Stimulated activated naive CD8-positive, alpha-beta T cell treated with anti-CD3 and anti-CD28 coated beads, Interleukin-15, Interleukin-2, amounts not matched to agents 100 U/mL and 50 U/mL, for 24 hours (primary cell): ENCODE results near the gene PTPRK.

ENCODE experiments used
- ATAC-seq: fragments of 150-1000 bp; cut with Tn5 transposase; one replicate; pipeline ENCODE4 v1.10.0; 2021
- DNase-seq: peaks from one replicate; pipeline ENCODE4 v3.0.0; 2021

The PTPRK gene

GRCh38 chr6:128515550-128516513 is 4.6 kb downstream of the PTPRK start:
- no peak for ATAC-seq
- no peak for DNase-seq

GRCh38 chr6:128513878-128514277 is 6.5 kb downstream of the PTPRK start:
- ATAC-seq (peak; percentile 14), DNase-seq (no peak)

GRCh38 chr6:128512296-128512695 is 8.1 kb downstream of the PTPRK start:
- DNase-seq (no peak), ATAC-seq (no peak)

- ATAC-seq: no peak
- DNase-seq: no peak
These were observed 8.9 kb downstream of the PTPRK start for GRCh38 chr6:128511506-128511905.

- ATAC-seq (no peak), DNase-seq (no peak)
These were observed 10.7 kb downstream of the PTPRK start for GRCh38 chr6:128509709-128510108.

- DNase-seq: no peak
- no peak for ATAC-seq
These were observed 11.7 kb downstream of the PTPRK start for GRCh38 chr6:128508588-128509296.

GRCh38 chr6:128507337-128508310 is 12.8 kb downstream of the PTPRK start:
- ATAC-seq (no peak), DNase-seq (no peak)

GRCh38 chr6:128505603-128506002 is 14.8 kb downstream of the PTPRK start:
- ATAC-seq (no peak), DNase-seq (no peak)

- DNase-seq (no peak), ATAC-seq (no peak)
These were observed 16.3 kb downstream of the PTPRK start for GRCh38 chr6:128504003-128504654.

- no peak for ATAC-seq
- no peak for DNase-seq
These were observed 19.4 kb downstream of the PTPRK start for GRCh38 chr6:128500749-128501600.

GRCh38 chr6:128500014-128500413 is 20.4 kb downstream of the PTPRK start:
- no peak for ATAC-seq

GRCh38 chr6:128499079-128499731 is 21.2 kb downstream of the PTPRK start:
- ATAC-seq (no peak), DNase-seq (no peak)

More at GRCh38 chr6:128500014-128500413, 20.4 kb downstream of the PTPRK start:
- no peak for DNase-seq

- DNase-seq (no peak), ATAC-seq (no peak)
These were observed 22.2 kb downstream of the PTPRK start for GRCh38 chr6:128498234-128498633.

- ATAC-seq (no peak), DNase-seq (no peak)
These were observed 24.7 kb downstream of the PTPRK start for GRCh38 chr6:128495536-128496333.

- DNase-seq (no peak), ATAC-seq (no peak)
These were observed 26.0 kb downstream of the PTPRK start for GRCh38 chr6:128494440-128494839.

GRCh38 chr6:128493877-128494276 is 26.5 kb downstream of the PTPRK start:
- no peak for DNase-seq
- no peak for ATAC-seq

- no peak for ATAC-seq
- no peak for DNase-seq
These were observed 28.0 kb downstream of the PTPRK start for GRCh38 chr6:128492386-128492785.

GRCh38 chr6:128491610-128492206 is 28.7 kb downstream of the PTPRK start:
- ATAC-seq (no peak), DNase-seq (no peak)

- ATAC-seq: no peak
These were observed 29.3 kb downstream of the PTPRK start for GRCh38 chr6:128491100-128491581.

More at GRCh38 chr6:128491100-128491581, 29.3 kb downstream of the PTPRK start:
- no peak for DNase-seq
